ENCODE measurements around the gene MAD2L1BP.
"Not testable (repeated sequence)": the region's sequence is repeated elsewhere in the genome, so short reads cannot be mapped to it uniquely, and the experiment has no call there.

MAD2L1BP gene

GRCh38 chr6:43627008-43627825 lies 8.4 kb upstream of the MAD2L1BP start:
- DNase-seq: no peak

GRCh38 chr6:43628393-43629103 lies 7.1 kb upstream of the MAD2L1BP start:
- DNase-seq: peak; percentile 28 to 36 (median 34)

GRCh38 chr6:43629104-43629504 lies 6.5 kb upstream of the MAD2L1BP start, which contains the start of gene GTPBP2:
TSS of gene GTPBP2 (minus strand) at chr6:43629264. CDS start at chr6:43629162, 102 bp downstream.
- DNase-seq: peak; percentile 88 to 95 (median 90)

GRCh38 chr6:43629505-43630300 lies 5.9 kb upstream of the MAD2L1BP start:
- peak; percentile 57 to 74 (median 62) for DNase-seq

- DNase-seq: no peak
Measured at GRCh38 chr6:43630980-43631619, 4.5 kb upstream of the MAD2L1BP start.

- DNase-seq: not testable (repeated sequence)
Measured at GRCh38 chr6:43633002-43633401, 2.6 kb upstream of the MAD2L1BP start.

- DNase-seq: no peak
Measured at GRCh38 chr6:43634702-43635303, 837 bp upstream of the MAD2L1BP start.

GRCh38 chr6:43636308-43636659 lies 644 bp downstream of the MAD2L1BP start:
- DNase-seq: no peak

GRCh38 chr6:43639984-43640800 lies 4.6 kb downstream of the MAD2L1BP start:
- DNase-seq: no peak

- DNase-seq: peak in 3 of 4 experiments; percentile 39 to 44 (median 43)
Measured at GRCh38 chr6:43644940-43645612, 9.4 kb downstream of the MAD2L1BP start, which contains the start of gene RSPH9. TSS of gene RSPH9 (plus strand) at chr6:43645036. CDS start at chr6:43645099, 63 bp downstream.

GRCh38 chr6:43645613-43645964 lies 9.9 kb downstream of the MAD2L1BP start:
- DNase-seq: no peak

GRCh38 chr6:43647613-43648012 lies 12.0 kb downstream of the MAD2L1BP start:
- no peak for DNase-seq

GRCh38 chr6:43648248-43648647 lies 12.6 kb downstream of the MAD2L1BP start:
- no peak for DNase-seq

GRCh38 chr6:43652822-43653221 lies 17.2 kb downstream of the MAD2L1BP start:
- not testable (repeated sequence) for DNase-seq

- DNase-seq: no peak
Measured at GRCh38 chr6:43657221-43657802, 21.7 kb downstream of the MAD2L1BP start.

GRCh38 chr6:43658161-43658560 lies 22.5 kb downstream of the MAD2L1BP start:
- no peak for DNase-seq

- DNase-seq: not testable (repeated sequence)
Measured at GRCh38 chr6:43662948-43663347, 27.3 kb downstream of the MAD2L1BP start.

- DNase-seq: no peak
Measured at GRCh38 chr6:43665376-43665775, 29.7 kb downstream of the MAD2L1BP start.

GRCh38 chr6:43666196-43666920 lies 30.7 kb downstream of the MAD2L1BP start:
- no peak for DNase-seq

Measured in activated CD4-positive, CD25-positive, alpha-beta regulatory T cell (primary cell).